ENCODE results near the gene AUTS2.

Gene AUTS2

GRCh38 chr7:70051726-70052125, 453.5 kb downstream of the AUTS2 start:
- H3K36me3 ChIP-seq (ENCODE audit: insufficient read depth, low read length) = no peaks in the 10 kb centered on the region
- no peak overlapping the region for H3K9ac ChIP-seq (ENCODE audit: low read length)
- H3K27me3 ChIP-seq (ENCODE audit: insufficient read depth, low read length) = no peaks in the 10 kb centered on the region
- H3K4me2 ChIP-seq (ENCODE audit: low read length) = no peak overlapping the region
- H3K9me2 ChIP-seq (ENCODE audit: low read depth, low read length) = no peaks in the 10 kb centered on the region
- no peaks in the 10 kb centered on the region for H4K20me1 ChIP-seq (ENCODE audit: insufficient read depth, low read length)
- no peak for TF ChIP-seq EZH2 (IDR thresholded peaks at IDR 0.05; ENCODE audit: borderline replicate concordance, low read length)
- no peaks in the 10 kb centered on the region for H3F3A ChIP-seq (ENCODE audit: insufficient read depth, low read length)
- no peaks in the 10 kb centered on the region for H3K9me3 ChIP-seq (ENCODE audit: low read length)
- H3K4me1 ChIP-seq (ENCODE audit: insufficient read depth, low read length, severe bottlenecking) = peaks cover 10% of the 10 kb centered on the region
- no peak overlapping the region for H3K27ac ChIP-seq (ENCODE audit: low read depth, low read length, poor library complexity, severe bottlenecking)
- no peak overlapping the region for H2AFZ ChIP-seq (ENCODE audit: low read length)
- H3K79me2 ChIP-seq (ENCODE audit: insufficient read depth, low read length) = peaks cover 9% of the 10 kb centered on the region; the same call in 1 of the 2 replicates
- H3K4me3 ChIP-seq (ENCODE audit: low read depth, low read length, poor library complexity, severe bottlenecking) = no peak overlapping the region

- Histone ChIP-seq H3K27me3 (ENCODE audit: insufficient read depth, low read length) (no peaks in the 10 kb centered on the region), H3K9me3 (ENCODE audit: low read length) (no peaks in the 10 kb centered on the region), H3K27ac (ENCODE audit: low read depth, low read length, poor library complexity, severe bottlenecking) (no peak overlapping the region), H3K9me2 (ENCODE audit: low read depth, low read length) (no peaks in the 10 kb centered on the region), H4K20me1 (ENCODE audit: insufficient read depth, low read length) (no peaks in the 10 kb centered on the region), H3K4me2 (ENCODE audit: low read length) (no peak overlapping the region), H3K9ac (ENCODE audit: low read length) (no peak overlapping the region), H3K4me1 (ENCODE audit: insufficient read depth, low read length, severe bottlenecking) (peaks cover 6% of the 10 kb centered on the region), H2AFZ (ENCODE audit: low read length) (no peak overlapping the region), H3F3A (ENCODE audit: insufficient read depth, low read length) (no peaks in the 10 kb centered on the region), H3K79me2 (ENCODE audit: insufficient read depth, low read length) (peaks cover 9% of the 10 kb centered on the region; the same call in 1 of the 2 replicates), H3K4me3 (ENCODE audit: low read depth, low read length, poor library complexity, severe bottlenecking) (no peak overlapping the region), H3K36me3 (ENCODE audit: insufficient read depth, low read length) (no peaks in the 10 kb centered on the region)
- TF ChIP-seq CTCF (IDR thresholded peaks at IDR 0.05; ENCODE audit: low read length) (no peak), EZH2 (IDR thresholded peaks at IDR 0.05; ENCODE audit: borderline replicate concordance, low read length) (no peak)
These were observed 454.4 kb downstream of the AUTS2 start for GRCh38 chr7:70052691-70053090.

- no peak overlapping the region for H3K9ac ChIP-seq (ENCODE audit: low read length)
- no peaks in the 10 kb centered on the region for H4K20me1 ChIP-seq (ENCODE audit: insufficient read depth, low read length)
- H3K36me3 ChIP-seq (ENCODE audit: insufficient read depth, low read length) = no peaks in the 10 kb centered on the region
- H3K79me2 ChIP-seq (ENCODE audit: insufficient read depth, low read length) = peaks cover 6% of the 10 kb centered on the region; the same call in 1 of the 2 replicates
- H3K9me3 ChIP-seq (ENCODE audit: low read length) = no peaks in the 10 kb centered on the region
- TF ChIP-seq CTCF (IDR thresholded peaks at IDR 0.05; ENCODE audit: low read length) (no peak), EZH2 (IDR thresholded peaks at IDR 0.05; ENCODE audit: borderline replicate concordance, low read length) (no peak)
- no peak overlapping the region for H3K4me2 ChIP-seq (ENCODE audit: low read length)
- H3K4me1 ChIP-seq (ENCODE audit: insufficient read depth, low read length, severe bottlenecking) = no peaks in the 10 kb centered on the region
- H3K4me3 ChIP-seq (ENCODE audit: low read depth, low read length, poor library complexity, severe bottlenecking) = no peak overlapping the region
- H3K9me2 ChIP-seq (ENCODE audit: low read depth, low read length) = no peaks in the 10 kb centered on the region
- no peaks in the 10 kb centered on the region for H3K27me3 ChIP-seq (ENCODE audit: insufficient read depth, low read length)
- H2AFZ ChIP-seq (ENCODE audit: low read length) = no peak overlapping the region
- no peak overlapping the region for H3K27ac ChIP-seq (ENCODE audit: low read depth, low read length, poor library complexity, severe bottlenecking)
- H3F3A ChIP-seq (ENCODE audit: insufficient read depth, low read length) = no peaks in the 10 kb centered on the region
These were observed 455.1 kb downstream of the AUTS2 start for GRCh38 chr7:70053421-70053820.

DNA sequence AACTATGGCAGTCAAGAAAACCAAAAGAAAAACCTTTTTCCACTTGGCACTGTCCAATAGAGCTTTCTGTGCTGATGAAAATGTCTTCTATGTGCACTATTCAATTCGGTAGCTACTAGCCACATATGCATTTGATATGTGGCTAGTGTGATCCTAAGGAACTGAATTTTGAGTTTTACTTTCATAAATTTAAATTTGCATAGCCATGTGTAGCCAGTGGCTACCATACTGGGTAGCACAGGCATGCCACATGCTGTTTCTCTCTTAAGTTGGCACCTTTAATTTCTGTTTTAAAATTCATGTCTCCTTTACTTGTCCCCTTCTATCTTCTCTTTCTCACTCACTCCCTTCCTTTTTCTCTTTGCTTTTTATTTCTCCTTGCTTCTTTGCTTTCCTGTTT, 455.7 kb downstream of the AUTS2 start:
- H3K36me3 ChIP-seq (ENCODE audit: insufficient read depth, low read length) = no peaks in the 10 kb centered on the region
- H3K27me3 ChIP-seq (ENCODE audit: insufficient read depth, low read length) = no peaks in the 10 kb centered on the region
- H3K9me2 ChIP-seq (ENCODE audit: low read depth, low read length) = no peaks in the 10 kb centered on the region
- H3K27ac ChIP-seq (ENCODE audit: low read depth, low read length, poor library complexity, severe bottlenecking) = no peak overlapping the region
- H3K4me2 ChIP-seq (ENCODE audit: low read length) = no peak overlapping the region
- H4K20me1 ChIP-seq (ENCODE audit: insufficient read depth, low read length) = no peaks in the 10 kb centered on the region
- no peaks in the 10 kb centered on the region for H3K4me1 ChIP-seq (ENCODE audit: insufficient read depth, low read length, severe bottlenecking)
- H2AFZ ChIP-seq (ENCODE audit: low read length) = no peak overlapping the region
- no peak overlapping the region for H3K4me3 ChIP-seq (ENCODE audit: low read depth, low read length, poor library complexity, severe bottlenecking)
- H3F3A ChIP-seq (ENCODE audit: insufficient read depth, low read length) = no peaks in the 10 kb centered on the region
- no peak for TF ChIP-seq EZH2 (IDR thresholded peaks at IDR 0.05; ENCODE audit: borderline replicate concordance, low read length)
- TF ChIP-seq CTCF (IDR thresholded peaks at IDR 0.05; ENCODE audit: low read length) = no peak
- H3K9ac ChIP-seq (ENCODE audit: low read length) = no peak overlapping the region
- no peaks in the 10 kb centered on the region for H3K9me3 ChIP-seq (ENCODE audit: low read length)
- peaks cover under 1% of the 10 kb centered on the region; the same call in 1 of the 2 replicates for H3K79me2 ChIP-seq (ENCODE audit: insufficient read depth, low read length)

All from OCI-LY1 (cell line).